Endothelial cell (in vitro differentiated cells): ENCODE data around the gene IGFBP4. TPM values are rescaled to one million over a fixed set of nuclear protein-coding genes. Genes with fewer than 3 reads are reported as not detected.

Experiments
- DNase-seq: peaks from one replicate; pipeline ENCODE4 v3.0.0; 2021; ENCODE audit warnings: low spot score
- H3K27ac Mint-ChIP-seq: one replicate; pipeline ENCODE4 v1.8.0; 2021; ENCODE audit warnings: mixed read lengths, inconsistent platforms; ENCODE audit not compliant: unreplicated experiment
- H3K27me3 Mint-ChIP-seq: one replicate; pipeline ENCODE4 v1.8.0; 2021; ENCODE audit warnings: mild to moderate bottlenecking, moderate library complexity, mixed read lengths, inconsistent platforms; ENCODE audit not compliant: unreplicated experiment
- H3K36me3 Mint-ChIP-seq: one replicate; pipeline ENCODE4 v1.8.0; 2021; ENCODE audit warnings: mild to moderate bottlenecking, low read depth, mixed read lengths, inconsistent platforms; ENCODE audit not compliant: unreplicated experiment
- H3K4me1 Mint-ChIP-seq: one replicate; pipeline ENCODE4 v1.8.0; 2021; ENCODE audit warnings: mild to moderate bottlenecking, mixed read lengths, inconsistent platforms; ENCODE audit not compliant: unreplicated experiment
- H3K4me3 Mint-ChIP-seq: one replicate; pipeline ENCODE4 v1.8.0; 2021; ENCODE audit warnings: mild to moderate bottlenecking, mixed read lengths, inconsistent platforms; ENCODE audit not compliant: unreplicated experiment
- H3K9me3 Mint-ChIP-seq: one replicate; pipeline ENCODE4 v1.8.0; 2021; ENCODE audit warnings: mixed read lengths, inconsistent platforms; ENCODE audit not compliant: unreplicated experiment
- total RNA-seq: library from RNA; stranded (reverse); fragmentation: NEBNext Ultra II Directional; extraction: Animal tissue kit (Norgen Biotek cat#: 25700); gene quantifications from one replicate; pipeline ENCODE4 v1.2.1, GENCODE V29; 2021; ENCODE audit not compliant: unreplicated experiment
- TF ChIP-seq, protein P1 (sequence below): fragments of 200-600 bp; sonication (generic); IDR thresholded peaks from one replicate; pipeline ENCODE4 v1.5.0; 2021; ENCODE audit warnings: antibody characterized with exemption; ENCODE audit not compliant: unreplicated experiment

Gene IGFBP4
- total RNA-seq, 1 donor from 2014 or later, result 1,531 TPM

DNA sequence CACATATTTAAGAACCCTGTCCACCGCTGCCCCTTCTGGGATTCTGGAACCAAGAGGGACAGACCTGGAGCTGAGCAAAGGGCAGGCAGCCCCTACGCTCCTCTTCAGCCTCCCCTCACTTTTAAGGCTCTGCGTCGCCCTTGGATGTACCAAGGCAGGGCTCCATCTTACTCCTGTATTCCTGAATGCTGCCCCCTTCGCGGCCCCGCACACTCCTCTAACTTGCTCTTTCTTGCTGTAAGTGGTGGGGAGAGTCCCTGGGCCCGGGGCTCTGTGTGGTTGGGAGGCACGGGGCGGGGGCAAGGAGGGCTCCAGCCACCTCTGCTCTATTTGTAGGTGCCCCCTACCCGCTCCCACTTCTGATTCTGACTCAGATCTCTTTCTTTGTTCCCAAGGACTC, 56.9 kb downstream of the IGFBP4 start:
- Mint-ChIP-seq H3K27me3 (peaks cover 8% of the 10 kb centered on the region), H3K27ac (no peak overlapping the region), H3K4me1 (peaks cover 9% of the 10 kb centered on the region), H3K4me3 (no peak overlapping the region), H3K36me3 (no peaks in the 10 kb centered on the region), H3K9me3 (no peaks in the 10 kb centered on the region)
- no peak for DNase-seq
- TF ChIP-seq, protein P1, sequence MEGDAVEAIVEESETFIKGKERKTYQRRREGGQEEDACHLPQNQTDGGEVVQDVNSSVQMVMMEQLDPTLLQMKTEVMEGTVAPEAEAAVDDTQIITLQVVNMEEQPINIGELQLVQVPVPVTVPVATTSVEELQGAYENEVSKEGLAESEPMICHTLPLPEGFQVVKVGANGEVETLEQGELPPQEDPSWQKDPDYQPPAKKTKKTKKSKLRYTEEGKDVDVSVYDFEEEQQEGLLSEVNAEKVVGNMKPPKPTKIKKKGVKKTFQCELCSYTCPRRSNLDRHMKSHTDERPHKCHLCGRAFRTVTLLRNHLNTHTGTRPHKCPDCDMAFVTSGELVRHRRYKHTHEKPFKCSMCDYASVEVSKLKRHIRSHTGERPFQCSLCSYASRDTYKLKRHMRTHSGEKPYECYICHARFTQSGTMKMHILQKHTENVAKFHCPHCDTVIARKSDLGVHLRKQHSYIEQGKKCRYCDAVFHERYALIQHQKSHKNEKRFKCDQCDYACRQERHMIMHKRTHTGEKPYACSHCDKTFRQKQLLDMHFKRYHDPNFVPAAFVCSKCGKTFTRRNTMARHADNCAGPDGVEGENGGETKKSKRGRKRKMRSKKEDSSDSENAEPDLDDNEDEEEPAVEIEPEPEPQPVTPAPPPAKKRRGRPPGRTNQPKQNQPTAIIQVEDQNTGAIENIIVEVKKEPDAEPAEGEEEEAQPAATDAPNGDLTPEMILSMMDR, result no peak

- H3K27me3 Mint-ChIP-seq, result peaks cover 8% of the 10 kb centered on the region
- no peaks in the 10 kb centered on the region for H3K9me3 Mint-ChIP-seq
- peak overlapping the region; percentile 36 for H3K27ac Mint-ChIP-seq
- TF ChIP-seq, protein P1, result no peak
- DNase-seq, result no peak
- H3K36me3 Mint-ChIP-seq, result no peaks in the 10 kb centered on the region
- no peak overlapping the region for H3K4me3 Mint-ChIP-seq
- H3K4me1 Mint-ChIP-seq, result peaks cover 9% of the 10 kb centered on the region
Observed at GRCh38 chr17:40500709-40501108, 57.5 kb downstream of the IGFBP4 start.

DNA sequence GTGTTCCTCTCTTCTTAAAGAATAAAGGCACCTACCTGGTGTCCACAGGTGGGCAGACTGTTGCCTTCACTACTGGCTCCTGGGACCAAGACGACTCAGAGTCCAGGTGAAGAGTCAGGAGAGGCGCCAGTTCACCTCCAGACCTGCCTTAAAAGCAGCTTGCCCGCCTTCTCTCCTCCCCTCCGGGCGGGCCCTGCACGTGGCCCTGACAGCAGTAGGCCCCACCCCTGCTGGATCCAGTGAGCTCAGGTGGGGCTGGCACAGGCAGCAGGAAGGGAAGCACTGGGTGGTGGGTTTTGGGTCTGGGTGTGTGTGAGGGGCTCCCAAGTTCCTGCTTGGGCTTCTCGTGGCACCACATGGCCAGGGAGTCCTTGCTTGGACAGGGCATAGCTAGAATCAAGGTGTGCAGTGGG, 58.3 kb downstream of the IGFBP4 start, which contains the start of gene TNS4:
Gene TNS4 (minus strand): TSS at position 125 of the 413 bp plus-strand sequence. CDS start 5,198 bp downstream, outside the sequence.
- H3K4me1 Mint-ChIP-seq, result peaks cover 9% of the 10 kb centered on the region
- H3K27ac Mint-ChIP-seq, result peak within 1 kb of the TSS; percentile 36
- no peaks in the 10 kb centered on the region for H3K36me3 Mint-ChIP-seq
- TF ChIP-seq, protein P1, result no peak
- H3K4me3 Mint-ChIP-seq, result no peak within 1 kb of the TSS
- H3K27me3 Mint-ChIP-seq, result peaks cover 6% of the 10 kb centered on the region
- H3K9me3 Mint-ChIP-seq, result no peaks in the 10 kb centered on the region
- DNase-seq, result no peak

- no peak overlapping the region for H3K4me3 Mint-ChIP-seq
- H3K36me3 Mint-ChIP-seq, result no peaks in the 10 kb centered on the region
- peaks cover 6% of the 10 kb centered on the region for H3K27me3 Mint-ChIP-seq
- no peaks in the 10 kb centered on the region for H3K9me3 Mint-ChIP-seq
- TF ChIP-seq, protein P1, result no peak
- no peak for DNase-seq
- H3K27ac Mint-ChIP-seq, result no peak overlapping the region
- peaks cover 9% of the 10 kb centered on the region for H3K4me1 Mint-ChIP-seq
Observed at GRCh38 chr17:40502716-40503115, 59.5 kb downstream of the IGFBP4 start.

GRCh38 chr17:40503154-40503553, 59.9 kb downstream of the IGFBP4 start:
- Mint-ChIP-seq H3K9me3 (no peaks in the 10 kb centered on the region), H3K27me3 (peaks cover 6% of the 10 kb centered on the region), H3K27ac (no peak overlapping the region), H3K4me3 (no peak overlapping the region), H3K4me1 (peaks cover 9% of the 10 kb centered on the region), H3K36me3 (no peaks in the 10 kb centered on the region)
- no peak for DNase-seq
- TF ChIP-seq, protein P1, result no peak
